HCT116 (cell line): ENCODE measurements around the gene CIT. TPM values are rescaled to one million over a fixed set of nuclear protein-coding genes. Genes with fewer than 3 reads are reported as not detected.

ENCODE experiments used
- ATAC-seq: fragments of 200-7000 bp; cut with Tn5 transposase; 2 replicates; pipeline ENCODE4 v1.9.1; 2020; ENCODE audit warnings: mild to moderate bottlenecking, moderate library complexity
- BruUV-seq: library from RNA; stranded (reverse); fragments of 400-500 nt; replicated peaks from 2 replicates; lab custom pipeline; 2021; lab: Mats Ljungman, UMichigan
- CTCF ChIA-PET: fragments of 300-600 bp; sonication (Branson Sonifier 250); formaldehyde crosslinking; loops from one replicate; lab custom pipeline; 2021; ENCODE audit warnings: antibody characterized with exemption; lab: Charles Lee
- POLR2A ChIA-PET: fragments of 300-600, 350-600 bp; sonication (Branson Sonifier 250); formaldehyde crosslinking; loops from one replicate; lab custom pipeline; 2021; ENCODE audit warnings: antibody characterized with exemption; lab: Charles Lee
- RAD21 ChIA-PET, 2 experiments: fragments of 300-600 bp; sonication (Branson Sonifier 250); formaldehyde crosslinking; loops; one replicate each; lab custom pipeline; 2023; ENCODE audit warnings: low total read pairs in 2 of 2; ENCODE audit not compliant: uncharacterized antibody in 2 of 2, unreplicated experiment in 2 of 2, low non-redundant PET in 1 of 2; lab: Charles Lee
- DNase-seq: peaks from one replicate; pipeline ENCODE4 v3.0.0-alpha.2; 2010; ENCODE audit warnings: low read depth, low spot score
- H2AFZ ChIP-seq: fragments of 200-600 bp; shearing (Covaris generic), sonication (generic); 2 replicates; pipeline ENCODE4 v1.6.1; 2017; ENCODE audit warnings: low read depth, mixed run types, mixed read lengths, antibody characterized with exemption, low read length; ENCODE audit not compliant: poor library complexity, severe bottlenecking
- H3K27ac ChIP-seq: 2 replicates; pipeline ENCODE4 v1.5.1; 2012; ENCODE audit warnings: low read depth, low read length
- H3K27me3 ChIP-seq: fragments of 200-600 bp; sonication (generic); 2 replicates; pipeline ENCODE4 v1.6.1; 2016; ENCODE audit warnings: mixed run types, low read length, mixed read lengths; ENCODE audit not compliant: insufficient read depth
- H3K36me3 ChIP-seq, 2 experiments: fragments of 200-500 bp in 1 of 2; fragments of 200-600 bp in 1 of 2; sonication (Bioruptor generic) in 1 of 2; sonication (generic) in 1 of 2; 2 replicates each; pipeline versions ENCODE4 v1.5.1 to v1.6.1; 2014 to 2016; ENCODE audit warnings: low read length in 2 of 2, inconsistent platforms in 1 of 2, mixed read lengths in 1 of 2, mixed run types in 1 of 2; ENCODE audit not compliant: insufficient read depth in 2 of 2, control insufficient read depth in 1 of 2
- H3K4me1 ChIP-seq, 2 experiments: fragments of 200-600 bp in 1 of 2; sonication (generic) in 1 of 2; 2 replicates each; pipeline versions ENCODE4 v1.5.1 to v1.6.1; 2012 to 2017; ENCODE audit warnings: low read length in 2 of 2, inconsistent platforms in 1 of 2, mild to moderate bottlenecking in 1 of 2, mixed read lengths in 1 of 2, mixed run types in 1 of 2, moderate library complexity in 1 of 2; ENCODE audit not compliant: insufficient read depth in 2 of 2, control insufficient read depth in 1 of 2
- H3K4me2 ChIP-seq: fragments of 200-600 bp; sonication (generic); 2 replicates; pipeline ENCODE4 v1.6.1; 2017; ENCODE audit warnings: mixed run types, low read length, mixed read lengths
- H3K4me3 ChIP-seq, 2 experiments: fragments of 200-600 bp in 1 of 2; sonication (generic) in 1 of 2; replicated peaks in 1 of 2; 2 replicates each; pipeline ENCODE4 v1.5.1; 2011 to 2016; ENCODE audit warnings: low read length in 2 of 2, control low read depth in 1 of 2, low read depth in 1 of 2, mild to moderate bottlenecking in 1 of 2, mixed read lengths in 1 of 2, mixed run types in 1 of 2
- H3K79me2 ChIP-seq: fragments of 200-600 bp; sonication (generic); 2 replicates; pipeline ENCODE4 v1.6.1; 2017; ENCODE audit warnings: mild to moderate bottlenecking, mixed run types, low read length, moderate library complexity, mixed read lengths; ENCODE audit not compliant: insufficient read depth
- H3K9ac ChIP-seq: fragments of 200-600 bp; sonication (generic); 2 replicates; pipeline ENCODE4 v1.6.1; 2016; ENCODE audit warnings: low read length, mixed read lengths
- H3K9me2 ChIP-seq: fragments of 200-600 bp; sonication (generic), shearing (Covaris generic); 2 replicates; pipeline ENCODE4 v1.6.1; 2017; ENCODE audit warnings: mixed run types, mild to moderate bottlenecking, moderate library complexity; ENCODE audit not compliant: insufficient read depth
- H3K9me3 ChIP-seq, 2 experiments: fragments of 200-500 bp in 1 of 2; fragments of 200-600 bp in 1 of 2; sonication (Bioruptor generic) in 1 of 2; sonication (generic) in 1 of 2; 2 replicates each; pipeline ENCODE4 v1.6.1; 2014 to 2017; ENCODE audit warnings: low read length in 2 of 2, mixed read lengths in 2 of 2, inconsistent platforms in 1 of 2, low read depth in 1 of 2, mild to moderate bottlenecking in 1 of 2, mixed run types in 1 of 2, moderate library complexity in 1 of 2; ENCODE audit not compliant: control insufficient read depth in 1 of 2, insufficient read depth in 1 of 2
- H4K20me1 ChIP-seq: fragments of 200-600 bp; sonication (generic), shearing (Covaris generic); 2 replicates; pipeline ENCODE4 v1.6.1; 2017; ENCODE audit warnings: mixed run types, mild to moderate bottlenecking, moderate library complexity; ENCODE audit not compliant: insufficient read depth
- ZFX ChIP-seq: fragments of 450-650 bp; IDR thresholded peaks from 2 replicates; pipeline ENCODE4 v1.6.1; 2017
- intact Hi-C: fragments of 100-400 bp; cut with micrococcal nuclease; formaldehyde crosslinking; loops from 2 replicates; pipeline ENCODE4 v1.10.0; 2022
- total RNA-seq: library from RNA; stranded (reverse); gene quantifications from one replicate; pipeline ENCODE4 v1.2.1, GENCODE V29; 2021; ENCODE audit not compliant: unreplicated experiment
- TF ChIP-seq, protein P1 (sequence below): IDR thresholded peaks from 2 replicates; pipeline ENCODE4 v1.6.1; 2011; ENCODE audit warnings: mild to moderate bottlenecking, low read length, moderate library complexity; ENCODE audit not compliant: insufficient replicate concordance; ENCODE audit errors: extremely low read depth
- TF ChIP-seq, protein P2 (sequence below), 3 experiments: fragments of 200-600 bp in 1 of 3; sonication (generic) in 1 of 3; IDR thresholded peaks in 2 of 3; conservative IDR thresholded peaks in 1 of 3; 2 replicates each; pipeline ENCODE4 v1.5.1; 2012 to 2017; ENCODE audit warnings: low read depth in 2 of 3, low read length in 2 of 3, antibody characterized with exemption in 1 of 3, borderline replicate concordance in 1 of 3, control low read depth in 1 of 3, mild to moderate bottlenecking in 1 of 3, mixed read lengths in 1 of 3, mixed run types in 1 of 3, moderate library complexity in 1 of 3; ENCODE audit not compliant: insufficient read depth in 1 of 3

Gene CIT
- total RNA-seq, 1 experiment from 2014 or later, result 54.2 TPM

DNA sequence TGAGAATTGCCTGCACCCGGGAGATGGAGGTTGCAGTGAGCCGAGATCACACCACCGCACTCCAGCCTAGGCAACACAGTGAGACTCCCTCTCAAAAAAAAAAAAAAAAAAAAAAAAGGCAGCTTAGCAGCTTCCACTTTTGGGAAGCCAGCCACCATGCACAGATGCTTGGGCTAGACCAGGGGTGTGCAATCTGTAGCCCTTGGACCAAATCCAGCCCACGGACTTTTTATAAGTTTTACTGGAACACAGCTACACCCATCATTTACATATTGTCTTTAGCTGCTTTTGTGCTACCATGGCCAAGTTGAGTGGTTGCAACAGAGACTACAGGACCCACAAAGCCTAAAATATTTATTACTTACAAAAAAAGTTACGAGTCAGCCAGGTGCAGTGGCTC lies 6.7 kb downstream of the CIT start:
- H3K36me3 ChIP-seq, result peaks cover 38 to 45% of the 10 kb centered on the region in 2 experiments; a peak in 3 of 4 replicates
- H3K79me2 ChIP-seq, result peaks cover 11% of the 10 kb centered on the region
- RAD21 ChIA-PET, result no interaction called here
- no peak overlapping the region for H3K9ac ChIP-seq
- POLR2A ChIA-PET, result no interaction called here
- ATAC-seq, result 0 out of 2 replicates have a peak, but pooled peaks have one; percentile 3
- no peak overlapping the region for H3K4me2 ChIP-seq
- no peak overlapping the region for H3K4me3 ChIP-seq
- CTCF ChIA-PET, result no interaction called here
- H4K20me1 ChIP-seq, result no peaks in the 10 kb centered on the region
- no TSS peak for BruUV-seq
- no peak overlapping the region for H2AFZ ChIP-seq
- no peaks in the 10 kb centered on the region for H3K27me3 ChIP-seq
- H3K4me1 ChIP-seq, result peaks cover 2 to 12% of the 10 kb centered on the region in 2 experiments; a peak in 2 of 4 replicates
- TF ChIP-seq, protein P1, sequence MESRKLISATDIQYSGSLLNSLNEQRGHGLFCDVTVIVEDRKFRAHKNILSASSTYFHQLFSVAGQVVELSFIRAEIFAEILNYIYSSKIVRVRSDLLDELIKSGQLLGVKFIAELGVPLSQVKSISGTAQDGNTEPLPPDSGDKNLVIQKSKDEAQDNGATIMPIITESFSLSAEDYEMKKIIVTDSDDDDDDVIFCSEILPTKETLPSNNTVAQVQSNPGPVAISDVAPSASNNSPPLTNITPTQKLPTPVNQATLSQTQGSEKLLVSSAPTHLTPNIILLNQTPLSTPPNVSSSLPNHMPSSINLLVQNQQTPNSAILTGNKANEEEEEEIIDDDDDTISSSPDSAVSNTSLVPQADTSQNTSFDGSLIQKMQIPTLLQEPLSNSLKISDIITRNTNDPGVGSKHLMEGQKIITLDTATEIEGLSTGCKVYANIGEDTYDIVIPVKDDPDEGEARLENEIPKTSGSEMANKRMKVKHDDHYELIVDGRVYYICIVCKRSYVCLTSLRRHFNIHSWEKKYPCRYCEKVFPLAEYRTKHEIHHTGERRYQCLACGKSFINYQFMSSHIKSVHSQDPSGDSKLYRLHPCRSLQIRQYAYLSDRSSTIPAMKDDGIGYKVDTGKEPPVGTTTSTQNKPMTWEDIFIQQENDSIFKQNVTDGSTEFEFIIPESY, result no peak
- TF ChIP-seq, all 23 proteins: peak for 0
- no peak for DNase-seq
- H3K9me3 ChIP-seq, result no peaks in the 10 kb centered on the region
- H3K27ac ChIP-seq, result no peak overlapping the region
- intact Hi-C loops, result no loop called here
- H3K9me2 ChIP-seq, result no peaks in the 10 kb centered on the region

GRCh38 chr12:119869720-119870119 lies 7.4 kb downstream of the CIT start:
- RAD21 ChIA-PET, result no interaction called here
- Histone ChIP-seq H3K27ac (no peak overlapping the region), H3K4me2 (peak overlapping the region; percentile 32), H3K9ac (no peak overlapping the region), H3K79me2 (peaks cover 12% of the 10 kb centered on the region; the same call in 1 of the 2 replicates), H2AFZ (no peak overlapping the region), H3K4me3 (no peak overlapping the region), H3K27me3 (no peaks in the 10 kb centered on the region), H4K20me1 (peaks cover 5% of the 10 kb centered on the region; the same call in 1 of the 2 replicates), H3K36me3 (peaks cover 40 to 51% of the 10 kb centered on the region in 2 experiments; a peak in 3 of 4 replicates), H3K9me2 (no peaks in the 10 kb centered on the region), H3K4me1 (peaks cover 2 to 12% of the 10 kb centered on the region in 2 experiments; a peak in 2 of 4 replicates), H3K9me3 (no peaks in the 10 kb centered on the region)
- CTCF ChIA-PET, result interaction anchor here (1.2 kb wide), 1 partner anchor 33 kb away, joined by 3 read pairs; no protein-coding TSS in a partner anchor
- intact Hi-C loops, result no loop called here
- POLR2A ChIA-PET, result no interaction called here
- DNase-seq (peak; percentile 12), ATAC-seq (peak; percentile 89)
- BruUV-seq, result no TSS peak
- no peak for TF ChIP-seq ZFX
- TF ChIP-seq, protein P2, sequence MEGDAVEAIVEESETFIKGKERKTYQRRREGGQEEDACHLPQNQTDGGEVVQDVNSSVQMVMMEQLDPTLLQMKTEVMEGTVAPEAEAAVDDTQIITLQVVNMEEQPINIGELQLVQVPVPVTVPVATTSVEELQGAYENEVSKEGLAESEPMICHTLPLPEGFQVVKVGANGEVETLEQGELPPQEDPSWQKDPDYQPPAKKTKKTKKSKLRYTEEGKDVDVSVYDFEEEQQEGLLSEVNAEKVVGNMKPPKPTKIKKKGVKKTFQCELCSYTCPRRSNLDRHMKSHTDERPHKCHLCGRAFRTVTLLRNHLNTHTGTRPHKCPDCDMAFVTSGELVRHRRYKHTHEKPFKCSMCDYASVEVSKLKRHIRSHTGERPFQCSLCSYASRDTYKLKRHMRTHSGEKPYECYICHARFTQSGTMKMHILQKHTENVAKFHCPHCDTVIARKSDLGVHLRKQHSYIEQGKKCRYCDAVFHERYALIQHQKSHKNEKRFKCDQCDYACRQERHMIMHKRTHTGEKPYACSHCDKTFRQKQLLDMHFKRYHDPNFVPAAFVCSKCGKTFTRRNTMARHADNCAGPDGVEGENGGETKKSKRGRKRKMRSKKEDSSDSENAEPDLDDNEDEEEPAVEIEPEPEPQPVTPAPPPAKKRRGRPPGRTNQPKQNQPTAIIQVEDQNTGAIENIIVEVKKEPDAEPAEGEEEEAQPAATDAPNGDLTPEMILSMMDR (IDR thresholded peaks at IDR 0.05 in 2 of 3, conservative IDR thresholded peaks at IDR 0.05 in 1 of 3; ENCODE audit: borderline replicate concordance in 1 of 3, insufficient read depth in 1 of 3, low read depth in 2 of 3, low read length in 2 of 3), result 0 out of 6 replicates have a peak, but pooled peaks of 1 of the 3 experiments have one; percentile 13
